Measurements from ENCODE around the gene IGSF6.
"Not testable (repeated sequence)": the region's sequence is repeated elsewhere in the genome, so short reads cannot be mapped to it uniquely, and the experiment has no call there.

IGSF6 gene

GRCh38 chr16:21694609-21695008, 42.2 kb upstream of the IGSF6 start (continued):
- no peak for TF ChIP-seq TSHZ1 (tag by site-specific recombination; IDR thresholded peaks at IDR 0.05; ENCODE audit: borderline replicate concordance)
- no peak for TF ChIP-seq ZNF23 (tag by site-specific recombination; IDR thresholded peaks at IDR 0.05; ENCODE audit: borderline replicate concordance)
- TF ChIP-seq ZNF549 (tag by site-specific recombination; IDR thresholded peaks at IDR 0.05) = no peak
- no peak for TF ChIP-seq REPIN1 (tag by site-specific recombination; IDR thresholded peaks at IDR 0.05; ENCODE audit: low read depth)
- TF ChIP-seq ZNF214 (tag by site-specific recombination; IDR thresholded peaks at IDR 0.05; ENCODE audit: borderline replicate concordance) = no peak
- TF ChIP-seq ZSCAN5A (tag by site-specific recombination; IDR thresholded peaks at IDR 0.05) = no peak

GRCh38 chr16:21690967-21691366, 38.6 kb upstream of the IGSF6 start:
- H3K4me1 ChIP-seq (ENCODE audit: control insufficient read depth, insufficient read depth, low read length); POLR2A ChIA-PET; H3K4me3 ChIP-seq (ENCODE audit: low read depth, low read length); H3K9me3 ChIP-seq (ENCODE audit: control insufficient read depth, insufficient read depth, low read depth, low read length); H3K27ac ChIP-seq (ENCODE audit: extremely low read depth, low read depth, low read length); CTCF ChIA-PET; H3K36me3 ChIP-seq (ENCODE audit: control insufficient read depth in 2 of 2, insufficient read depth in 1 of 2, low read length in 2 of 2): not testable (repeated sequence)
- TF ChIP-seq ZNF146 (tag by site-specific recombination; IDR thresholded peaks at IDR 0.05) = peak; percentile 86

- no peaks in the 10 kb centered on the region for H3K36me3 ChIP-seq (ENCODE audit: control insufficient read depth in 2 of 2, insufficient read depth in 1 of 2, low read length in 2 of 2)
- H3K4me3 ChIP-seq (ENCODE audit: low read depth, low read length) = no peak overlapping the region
- ChIA-PET POLR2A (no interaction called here), CTCF (interaction anchor here (0.8 kb wide), 1 partner anchor 19 kb away, joined by 5 read pairs; no protein-coding TSS in a partner anchor)
- TF ChIP-seq ZNF155 (tag by site-specific recombination; IDR thresholded peaks at IDR 0.05) (no peak), ZNF629 (tag by site-specific recombination; IDR thresholded peaks at IDR 0.05) (no peak), ZNF398 (tag by site-specific recombination; IDR thresholded peaks at IDR 0.05) (no peak), ZNF335 (tag by site-specific recombination; conservative IDR thresholded peaks at IDR 0.05) (no peak), ZNF658 (tag by site-specific recombination; IDR thresholded peaks at IDR 0.05) (no peak), ZNF311 (tag by site-specific recombination; IDR thresholded peaks at IDR 0.05; ENCODE audit: borderline replicate concordance) (no peak), ZNF513 (tag by site-specific recombination; IDR thresholded peaks at IDR 0.05) (no peak), ZNF626 (tag by site-specific recombination; IDR thresholded peaks at IDR 0.05) (no peak), ZSCAN5A (tag by site-specific recombination; IDR thresholded peaks at IDR 0.05) (no peak), OVOL3 (tag by site-specific recombination; IDR thresholded peaks at IDR 0.05) (no peak), ZNF561 (tag by site-specific recombination; IDR thresholded peaks at IDR 0.05; ENCODE audit: borderline replicate concordance) (no peak), EGR2 (tag by site-specific recombination; IDR thresholded peaks at IDR 0.05; ENCODE audit: low read depth) (no peak), ZNF169 (tag by site-specific recombination; IDR thresholded peaks at IDR 0.05) (no peak), ZNF792 (tag by site-specific recombination; IDR thresholded peaks at IDR 0.05) (no peak)
- no peak overlapping the region for H3K27ac ChIP-seq (ENCODE audit: extremely low read depth, low read depth, low read length)
- H3K4me1 ChIP-seq (ENCODE audit: control insufficient read depth, insufficient read depth, low read length) = no peaks in the 10 kb centered on the region
- H3K9me3 ChIP-seq (ENCODE audit: control insufficient read depth, insufficient read depth, low read depth, low read length) = no peaks in the 10 kb centered on the region
These were observed 36.7 kb upstream of the IGSF6 start for GRCh38 chr16:21689107-21689506.

All from HEK293 (cell line).